Keratinocyte (primary cell): ENCODE data around the gene RSBN1.

Experiments
- CTCF ChIP-seq, 3 experiments: IDR thresholded peaks in 1 of 3; conservative IDR thresholded peaks in 1 of 3; optimal IDR thresholded peaks in 1 of 3; 2 replicates in 2 of 3; 3 replicates in 1 of 3; pipeline versions ENCODE3 to v1.5.1; 2011; ENCODE audit warnings: low read length in 3 of 3, mild to moderate bottlenecking in 3 of 3, moderate library complexity in 2 of 3, control low read depth in 1 of 3, inconsistent platforms in 1 of 3; ENCODE audit not compliant: insufficient read depth in 2 of 3; ENCODE audit errors: extremely low read depth in 1 of 3
- EZH2 ChIP-seq: IDR thresholded peaks from one replicate; pipeline ENCODE4 v1.6.1; 2012; ENCODE audit warnings: inconsistent platforms, mild to moderate bottlenecking, low read length, moderate library complexity

DNA sequence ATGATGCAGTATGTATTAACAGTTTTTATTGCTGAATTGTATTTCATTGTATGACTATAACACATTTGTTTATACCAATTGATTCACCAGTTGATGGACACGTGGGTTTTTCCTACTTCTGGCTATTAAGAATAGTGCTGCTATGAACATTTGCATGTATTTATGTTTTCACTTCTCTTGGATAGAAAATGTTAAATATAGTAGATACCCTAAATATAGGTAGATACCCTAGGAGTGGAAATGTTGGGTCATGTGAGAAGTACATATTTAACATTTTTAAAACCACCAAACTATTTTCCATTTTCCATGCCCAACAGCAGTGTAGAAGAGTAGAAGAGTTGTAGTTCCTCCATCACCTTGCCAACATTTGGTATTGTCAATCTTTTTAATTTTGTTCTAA is 60.8 kb downstream of the RSBN1 start:
- no peak for TF ChIP-seq CTCF (optimal IDR thresholded peaks at IDR 0.05 in 1 of 3, IDR thresholded peaks at IDR 0.05 in 1 of 3, conservative IDR thresholded peaks at IDR 0.05 in 1 of 3; ENCODE audit: extremely low read depth in 1 of 3, insufficient read depth in 2 of 3, low read length in 3 of 3)
- no peak for TF ChIP-seq EZH2
